Spinal cord (tissue), 10 donors: ENCODE results near the gene EHMT1. TPM values are rescaled to one million over a fixed set of nuclear protein-coding genes. Genes with fewer than 3 reads are reported as not detected.
A peak's percentile ranks its signal among the peaks of the same experiment; 100 is the strongest.

Experiments
- DNase-seq, 6 donors: peaks; one replicate each; pipeline versions ENCODE4 v3.0.0 to v3.0.0-alpha.2; 2013 to 2015; ENCODE audit warnings: low spot score in 6 of 6, low read depth in 4 of 6
- H3K27ac ChIP-seq: one replicate; pipeline ENCODE4 v1.5.1; 2013; ENCODE audit warnings: low read depth, low read length, control low read depth
- H3K27me3 ChIP-seq: one replicate; pipeline ENCODE4 v1.6.1; 2013; ENCODE audit warnings: low read length; ENCODE audit not compliant: control insufficient read depth, insufficient read depth
- H3K36me3 ChIP-seq: one replicate; pipeline ENCODE4 v1.6.1; 2013; ENCODE audit warnings: low read length; ENCODE audit not compliant: control insufficient read depth, insufficient read depth
- H3K4me1 ChIP-seq: one replicate; pipeline ENCODE4 v1.6.1; 2013; ENCODE audit warnings: low read length; ENCODE audit not compliant: control insufficient read depth, insufficient read depth
- H3K4me3 ChIP-seq: one replicate; pipeline ENCODE4 v1.5.1; 2013; ENCODE audit warnings: low read depth, low read length, control low read depth
- H3K9me3 ChIP-seq: one replicate; pipeline ENCODE4 v1.6.1; 2013; ENCODE audit warnings: low read length; ENCODE audit not compliant: control insufficient read depth, insufficient read depth
- WGBS: methylation state at CpG from one replicate; pipeline ENCODE4 v1.1.5; 2013; ENCODE audit warnings: missing lambda C conversion rate; ENCODE audit not compliant: insufficient coverage; 5-methylcytosine and 5-hydroxymethylcytosine counted together
- polyA plus RNA-seq, 2 donors: library from polyadenylated mRNA; unstranded; fragments of 120-200 nt; gene quantifications; one replicate each; pipeline ENCODE4 v1.2.1, GENCODE V29; 2013; ENCODE audit not compliant: insufficient read length in 2 of 2
- total RNA-seq, 2 donors: library from RNA; depleted of rRNA in 1 of 2; stranded (reverse); fragments of 120-200 nt in 1 of 2; fragments of >200 nt in 1 of 2; gene quantifications; one replicate each; pipeline versions ENCODE4 v1.2.3 to v1.2.4, GENCODE V29; 2013 to 2014
- donor health status: healthy.

EHMT1 gene
- total and polyA plus RNA-seq, 4 donors = 35.8 to 86.2 (median 57.1) TPM

DNA sequence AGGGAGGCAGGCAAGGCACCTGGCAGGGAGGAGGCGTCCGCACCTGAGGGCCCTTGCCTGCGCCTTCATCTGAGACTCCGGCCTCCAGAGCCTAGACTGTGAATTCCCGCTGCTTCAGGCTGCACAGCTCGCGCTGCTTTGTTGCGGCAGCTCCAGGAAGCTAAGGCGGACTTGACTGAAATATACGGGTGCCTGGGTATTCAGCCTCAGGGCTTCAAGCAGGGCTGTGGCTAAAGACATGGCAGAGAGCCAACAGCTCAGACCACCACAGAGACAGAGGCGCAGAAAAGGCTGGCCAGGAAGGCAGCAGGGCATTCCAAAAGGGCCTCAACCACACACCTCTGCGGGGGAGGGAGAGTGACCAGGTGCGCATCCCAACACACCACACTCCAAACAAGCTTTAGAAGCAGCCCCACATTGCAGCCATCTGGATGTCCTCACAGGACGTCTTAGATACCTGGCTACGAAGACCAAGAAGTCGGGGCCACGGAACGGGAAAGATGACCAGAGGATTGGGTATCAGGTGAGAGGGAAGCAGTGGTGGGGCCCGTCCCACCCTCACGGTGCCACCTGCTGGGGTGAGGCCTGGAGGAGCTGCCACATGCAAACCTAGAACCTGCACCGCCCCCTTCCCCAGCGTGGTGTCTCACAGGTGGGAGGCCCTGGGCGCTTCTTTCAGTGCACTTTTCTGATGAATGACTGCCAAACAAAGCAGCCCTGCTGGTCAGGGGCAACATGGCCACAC lies 38.4 kb upstream of the EHMT1 start:
- WGBS = 60% methylated on average over 23 of the region's 23 CpGs
- no peak overlapping the region for H3K27ac ChIP-seq
- H3K9me3 ChIP-seq = no peaks in the 10 kb centered on the region
- H3K4me1 ChIP-seq = peaks cover 36% of the 10 kb centered on the region
- H3K36me3 ChIP-seq = peaks cover 71% of the 10 kb centered on the region
- H3K27me3 ChIP-seq = no peaks in the 10 kb centered on the region
- DNase-seq = peak in 1 of 6 donors; percentile 48
- no peak overlapping the region for H3K4me3 ChIP-seq

DNA sequence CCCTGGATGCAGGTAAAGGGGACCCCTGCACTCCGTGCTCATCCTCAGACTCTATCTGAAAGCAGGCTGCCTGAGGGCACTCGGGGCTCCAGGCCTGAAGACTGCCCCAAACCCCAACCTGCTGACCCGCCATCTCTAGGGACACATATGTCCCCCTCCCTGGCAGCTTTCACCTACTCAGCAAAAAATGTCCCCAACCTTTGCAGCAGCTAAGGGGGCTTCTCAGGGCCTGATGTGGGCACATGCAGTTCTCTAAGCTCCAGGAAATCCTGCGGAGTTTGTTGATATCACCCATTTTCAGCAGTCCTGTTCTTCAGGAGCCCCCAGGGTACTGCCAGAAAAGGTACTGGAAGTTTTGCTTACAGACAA lies 37.9 kb upstream of the EHMT1 start:
- H3K4me3 ChIP-seq = no peak overlapping the region
- DNase-seq = no peak
- no peak overlapping the region for H3K27ac ChIP-seq
- peaks cover 36% of the 10 kb centered on the region for H3K4me1 ChIP-seq
- WGBS = 93% methylated on average over 4 of the region's 4 CpGs
- H3K9me3 ChIP-seq = no peaks in the 10 kb centered on the region
- no peaks in the 10 kb centered on the region for H3K27me3 ChIP-seq
- peaks cover 71% of the 10 kb centered on the region for H3K36me3 ChIP-seq

GRCh38 chr9:137581361-137582285 lies 37.2 kb upstream of the EHMT1 start:
- peaks cover 33% of the 10 kb centered on the region for H3K4me1 ChIP-seq
- peaks cover 71% of the 10 kb centered on the region for H3K36me3 ChIP-seq
- no peaks in the 10 kb centered on the region for H3K27me3 ChIP-seq
- no peak overlapping the region for H3K4me3 ChIP-seq
- H3K27ac ChIP-seq = no peak overlapping the region
- WGBS = 87% methylated on average over 22 of the region's 22 CpGs
- no peaks in the 10 kb centered on the region for H3K9me3 ChIP-seq
- DNase-seq = no peak

DNA sequence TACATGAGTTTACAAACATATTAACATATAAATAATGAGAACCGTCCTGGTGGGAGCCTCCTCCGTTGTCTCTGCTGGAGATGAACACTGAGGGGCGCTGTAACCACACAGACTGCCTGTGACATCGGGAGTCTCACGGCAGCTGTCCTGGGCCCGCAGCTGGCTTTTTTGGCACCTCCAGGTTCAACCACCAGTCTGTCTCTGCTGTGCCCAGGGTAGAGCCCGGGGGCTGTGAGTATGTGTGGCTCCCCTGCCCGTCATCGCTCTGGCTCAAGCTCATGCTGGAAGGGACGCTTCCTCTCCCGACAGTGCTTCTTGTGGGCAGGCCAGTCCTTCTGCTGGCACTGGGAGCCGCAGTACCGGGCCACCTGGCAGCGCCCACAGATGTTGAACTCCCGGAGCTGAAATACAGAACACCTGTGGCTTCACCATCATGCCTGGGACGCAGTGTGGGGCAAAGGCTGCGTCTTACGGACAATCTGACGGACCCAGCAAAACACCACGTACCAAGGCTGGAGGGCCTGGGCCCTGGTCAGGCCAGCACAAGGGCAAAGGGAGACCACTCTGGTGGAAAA lies 36.4 kb upstream of the EHMT1 start:
- WGBS = 87% methylated on average over 20 of the region's 20 CpGs
- Histone ChIP-seq H3K27ac (no peak overlapping the region), H3K9me3 (no peaks in the 10 kb centered on the region), H3K4me3 (no peak overlapping the region), H3K36me3 (peaks cover 75% of the 10 kb centered on the region), H3K4me1 (peaks cover 30% of the 10 kb centered on the region), H3K27me3 (no peaks in the 10 kb centered on the region)
- no peak for DNase-seq

GRCh38 chr9:137583347-137583746 lies 35.5 kb upstream of the EHMT1 start:
- H3K9me3 ChIP-seq = no peaks in the 10 kb centered on the region
- 88% methylated on average over 8 of the region's 14 CpGs for WGBS
- H3K27ac ChIP-seq = no peak overlapping the region
- H3K4me3 ChIP-seq = no peak overlapping the region
- H3K4me1 ChIP-seq = peaks cover 22% of the 10 kb centered on the region
- peaks cover 85% of the 10 kb centered on the region for H3K36me3 ChIP-seq
- H3K27me3 ChIP-seq = no peaks in the 10 kb centered on the region
- DNase-seq = no peak

DNA sequence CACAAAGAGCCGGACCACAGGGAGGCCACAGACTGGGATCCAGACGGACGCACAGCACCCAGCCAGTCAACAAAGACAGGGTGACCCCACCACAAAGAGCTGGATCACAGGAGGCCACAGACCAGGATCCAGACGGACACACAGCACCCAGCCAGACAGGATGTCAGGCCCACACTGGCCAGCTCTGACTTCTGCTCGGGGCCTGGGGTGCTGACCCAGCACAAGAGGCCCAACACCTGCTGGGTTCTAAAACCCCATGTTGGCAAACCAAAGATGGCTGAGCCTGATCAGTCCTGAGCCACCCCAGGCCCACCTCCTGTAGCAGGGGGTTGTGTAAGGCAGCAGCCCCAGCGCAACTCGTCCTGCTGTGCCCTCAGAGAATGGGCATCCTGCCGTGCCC lies 34.8 kb upstream of the EHMT1 start:
- peaks cover 91% of the 10 kb centered on the region for H3K36me3 ChIP-seq
- H3K4me1 ChIP-seq = peaks cover 23% of the 10 kb centered on the region
- WGBS = 70% methylated on average over 7 of the region's 8 CpGs
- H3K27ac ChIP-seq = no peak overlapping the region
- no peak overlapping the region for H3K4me3 ChIP-seq
- DNase-seq = no peak
- no peaks in the 10 kb centered on the region for H3K27me3 ChIP-seq
- H3K9me3 ChIP-seq = no peaks in the 10 kb centered on the region

- 93% methylated on average over 14 of the region's 14 CpGs for WGBS
- H3K36me3 ChIP-seq = peaks cover 75% of the 10 kb centered on the region
- no peaks in the 10 kb centered on the region for H3K9me3 ChIP-seq
- H3K27me3 ChIP-seq = no peaks in the 10 kb centered on the region
- no peak overlapping the region for H3K4me3 ChIP-seq
- peaks cover 26% of the 10 kb centered on the region for H3K4me1 ChIP-seq
- H3K27ac ChIP-seq = no peak overlapping the region
- no peak for DNase-seq
These were observed 32.0 kb upstream of the EHMT1 start for GRCh38 chr9:137586854-137587253.

GRCh38 chr9:137588311-137588710 lies 30.5 kb upstream of the EHMT1 start:
- Histone ChIP-seq H3K9me3 (no peaks in the 10 kb centered on the region), H3K27me3 (no peaks in the 10 kb centered on the region), H3K4me1 (peaks cover 26% of the 10 kb centered on the region), H3K36me3 (peaks cover 61% of the 10 kb centered on the region), H3K4me3 (no peak overlapping the region), H3K27ac (no peak overlapping the region)
- 95% methylated on average over 11 of the region's 13 CpGs for WGBS
- no peak for DNase-seq

- 89% methylated on average over 5 of the region's 6 CpGs for WGBS
These were observed 29.9 kb upstream of the EHMT1 start for GRCh38 chr9:137588891-137589290.

More at GRCh38 chr9:137588891-137589290, 29.9 kb upstream of the EHMT1 start:
- no peak for DNase-seq
- peak overlapping the region; percentile 36 for H3K4me3 ChIP-seq
- no peaks in the 10 kb centered on the region for H3K27me3 ChIP-seq
- H3K9me3 ChIP-seq = no peaks in the 10 kb centered on the region
- H3K36me3 ChIP-seq = peaks cover 55% of the 10 kb centered on the region
- H3K4me1 ChIP-seq = peaks cover 23% of the 10 kb centered on the region
- no peak overlapping the region for H3K27ac ChIP-seq
